Psoas muscle (tissue), 8 donors: ENCODE measurements around the gene MMP23B. TPM values are rescaled to one million over a fixed set of nuclear protein-coding genes. Genes with fewer than 3 reads are reported as not detected.
A peak's percentile ranks its signal among the peaks of the same experiment; 100 is the strongest.

Experiments used
- ATAC-seq, 4 donors: fragments of 200-7000 bp; cut with Tn5 transposase; one replicate each; pipeline ENCODE4 v1.9.1; 2020; ENCODE audit warnings: moderate library complexity in 3 of 4, mild to moderate bottlenecking in 2 of 4
- DNase-seq, 2 donors: peaks; one replicate each; pipeline ENCODE4 v3.0.0-alpha.2; 2020
- H3K27ac ChIP-seq: fragments of 200-600 bp; one replicate; pipeline ENCODE4 v1.8.0; 2022
- H3K27me3 ChIP-seq, 3 donors: fragments of 200-600 bp in 1 of 3; one replicate each; pipeline versions ENCODE4 v1.6.1 to v1.8.0; 2013 to 2022; ENCODE audit warnings: low read length in 2 of 3, mild to moderate bottlenecking in 2 of 3, moderate library complexity in 1 of 3; ENCODE audit not compliant: insufficient read depth in 3 of 3
- H3K36me3 ChIP-seq, 2 donors: fragments of 200-600 bp in 1 of 2; one replicate each; pipeline versions ENCODE4 v1.6.1 to v1.8.0; 2013 to 2022; ENCODE audit warnings: low read depth in 1 of 2, mild to moderate bottlenecking in 1 of 2, moderate library complexity in 1 of 2; ENCODE audit not compliant: insufficient read depth in 1 of 2
- H3K4me1 ChIP-seq: fragments of 200-600 bp; one replicate; pipeline ENCODE4 v1.8.0; 2022
- H3K4me3 ChIP-seq: fragments of 200-600 bp; one replicate; pipeline ENCODE4 v1.8.0; 2022; ENCODE audit warnings: mild to moderate bottlenecking
- H3K9me3 ChIP-seq: fragments of 200-600 bp; one replicate; pipeline ENCODE4 v1.8.0; 2022
- WGBS, 3 donors: extraction: QIAGEN DNeasy Blood & Tissue Kit; methylation state at CpG; one replicate each; pipeline versions ENCODE4 v1.1.6 to v1.1.7; 2013; 5-methylcytosine and 5-hydroxymethylcytosine counted together
- intact Hi-C, 2 donors: fragments of 100-400 bp; cut with DNase I; formaldehyde crosslinking; loops; one replicate each; pipeline versions ENCODE4 v1.11.0 to v1.14.2; 2022
- polyA plus RNA-seq, 3 donors: library from polyadenylated mRNA; stranded (reverse); fragments of 200-250 nt; gene quantifications; one replicate each; pipeline ENCODE4 v1.2.3, GENCODE V29; 2013
- total RNA-seq, 4 donors: library from RNA; stranded (reverse); fragmentation: NEBNext Ultra II Directional in 2 of 4; extraction: Animal tissue kit (Norgen Biotek cat#: 25700) in 2 of 4; gene quantifications; one replicate each; pipeline versions ENCODE4 v1.2.1 to v1.2.4, GENCODE V29; 2021 to 2023
- TF ChIP-seq, protein P1 (sequence below): fragments of 200-600 bp; IDR thresholded peaks from one replicate; pipeline ENCODE4 v1.8.0; 2022; ENCODE audit warnings: antibody characterized with exemption
- donor health status: healthy with polysubstance abuse.
- donor health status: DM: no; HTN: no; CAD: no; lungs with moderate emphysema.
- donor health status: Bipolar disorder and iron deficiency.
- donor health status: healthy.
- donor health status: DM: yes; HTN: yes; CAD: no.
- donor health status: DM: no; HTN: no; CAD: no.
- donor health status: DM: no; HTN: no; CAD: no.
- donor health status: DM: yes; HTN: yes; CAD: no.

MMP23B gene
- total and polyA plus RNA-seq, 7 donors: 0.25 to 1.8 (median 0.32) TPM; not detected in 2

DNA sequence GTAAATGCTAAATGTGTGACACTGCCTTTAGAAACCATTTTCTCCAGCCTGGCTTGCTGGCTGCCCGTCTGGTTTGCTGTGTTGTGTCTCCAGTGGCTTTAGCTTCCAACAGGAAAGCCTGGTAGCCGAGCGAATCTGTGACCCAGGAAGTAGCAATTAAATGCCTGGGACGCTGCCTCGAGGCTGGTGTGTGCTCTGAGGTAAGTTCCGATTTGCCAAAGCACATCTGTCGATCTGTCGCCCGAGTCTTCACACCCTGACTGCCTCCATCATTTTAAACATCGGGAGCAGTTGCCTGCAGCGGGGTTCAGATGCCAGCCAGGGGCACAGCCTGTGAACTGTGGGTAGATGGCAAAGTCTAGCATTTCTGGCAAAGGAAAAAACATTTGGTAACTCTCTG, 14.5 kb upstream of the MMP23B start:
- peaks cover 58% of the 10 kb centered on the region for H3K4me1 ChIP-seq
- H3K9me3 ChIP-seq: no peaks in the 10 kb centered on the region
- DNase-seq (peak in 1 of 2 donors; percentile 42), ATAC-seq (no peak)
- H3K27ac ChIP-seq: peak overlapping the region; percentile 100
- intact Hi-C loops: no loop called here
- H3K36me3 ChIP-seq: peaks cover 0 to 19% of the 10 kb centered on the region in 2 donors
- 71 to 86% (median 77%) methylated on average over 11 of the region's 11 CpGs for WGBS, 3 donors
- TF ChIP-seq, protein P1, sequence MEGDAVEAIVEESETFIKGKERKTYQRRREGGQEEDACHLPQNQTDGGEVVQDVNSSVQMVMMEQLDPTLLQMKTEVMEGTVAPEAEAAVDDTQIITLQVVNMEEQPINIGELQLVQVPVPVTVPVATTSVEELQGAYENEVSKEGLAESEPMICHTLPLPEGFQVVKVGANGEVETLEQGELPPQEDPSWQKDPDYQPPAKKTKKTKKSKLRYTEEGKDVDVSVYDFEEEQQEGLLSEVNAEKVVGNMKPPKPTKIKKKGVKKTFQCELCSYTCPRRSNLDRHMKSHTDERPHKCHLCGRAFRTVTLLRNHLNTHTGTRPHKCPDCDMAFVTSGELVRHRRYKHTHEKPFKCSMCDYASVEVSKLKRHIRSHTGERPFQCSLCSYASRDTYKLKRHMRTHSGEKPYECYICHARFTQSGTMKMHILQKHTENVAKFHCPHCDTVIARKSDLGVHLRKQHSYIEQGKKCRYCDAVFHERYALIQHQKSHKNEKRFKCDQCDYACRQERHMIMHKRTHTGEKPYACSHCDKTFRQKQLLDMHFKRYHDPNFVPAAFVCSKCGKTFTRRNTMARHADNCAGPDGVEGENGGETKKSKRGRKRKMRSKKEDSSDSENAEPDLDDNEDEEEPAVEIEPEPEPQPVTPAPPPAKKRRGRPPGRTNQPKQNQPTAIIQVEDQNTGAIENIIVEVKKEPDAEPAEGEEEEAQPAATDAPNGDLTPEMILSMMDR: no peak
- H3K27me3 ChIP-seq: no peaks in the 10 kb centered on the region
- H3K4me3 ChIP-seq: peak overlapping the region; percentile 97

DNA sequence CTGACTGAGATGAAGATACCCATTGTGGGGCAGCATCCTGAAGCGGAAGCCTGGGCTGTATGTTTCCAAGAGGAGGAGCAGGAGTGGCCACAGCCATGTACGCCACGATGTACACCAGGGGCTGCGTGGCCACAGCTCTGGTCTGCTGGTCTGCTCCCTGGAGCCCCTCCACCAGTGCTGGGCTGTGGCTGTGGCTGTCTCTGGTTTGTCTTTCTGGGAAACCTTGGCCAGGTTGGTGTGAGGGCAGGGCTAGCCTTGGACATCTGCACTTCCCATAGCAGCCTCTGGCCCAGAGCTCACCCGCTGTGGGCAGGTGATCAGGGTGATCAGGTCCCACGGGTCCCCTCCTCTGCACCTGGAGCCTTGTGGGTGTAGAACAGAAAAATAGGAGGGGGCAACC, 14.0 kb upstream of the MMP23B start:
- H3K27ac ChIP-seq: peak overlapping the region; percentile 85
- TF ChIP-seq, protein P1: no peak
- H3K27me3 ChIP-seq: no peaks in the 10 kb centered on the region
- 80 to 94% (median 89%) methylated on average over 3 to 6 of the region's 6 CpGs for WGBS, 3 donors
- ATAC-seq (no peak), DNase-seq (peak in 1 of 2 donors; percentile 34)
- intact Hi-C loops: no loop called here
- peaks cover 62% of the 10 kb centered on the region for H3K4me1 ChIP-seq
- H3K36me3 ChIP-seq: peaks cover 0 to 19% of the 10 kb centered on the region in 2 donors
- H3K4me3 ChIP-seq: no peak overlapping the region
- H3K9me3 ChIP-seq: no peaks in the 10 kb centered on the region

DNA sequence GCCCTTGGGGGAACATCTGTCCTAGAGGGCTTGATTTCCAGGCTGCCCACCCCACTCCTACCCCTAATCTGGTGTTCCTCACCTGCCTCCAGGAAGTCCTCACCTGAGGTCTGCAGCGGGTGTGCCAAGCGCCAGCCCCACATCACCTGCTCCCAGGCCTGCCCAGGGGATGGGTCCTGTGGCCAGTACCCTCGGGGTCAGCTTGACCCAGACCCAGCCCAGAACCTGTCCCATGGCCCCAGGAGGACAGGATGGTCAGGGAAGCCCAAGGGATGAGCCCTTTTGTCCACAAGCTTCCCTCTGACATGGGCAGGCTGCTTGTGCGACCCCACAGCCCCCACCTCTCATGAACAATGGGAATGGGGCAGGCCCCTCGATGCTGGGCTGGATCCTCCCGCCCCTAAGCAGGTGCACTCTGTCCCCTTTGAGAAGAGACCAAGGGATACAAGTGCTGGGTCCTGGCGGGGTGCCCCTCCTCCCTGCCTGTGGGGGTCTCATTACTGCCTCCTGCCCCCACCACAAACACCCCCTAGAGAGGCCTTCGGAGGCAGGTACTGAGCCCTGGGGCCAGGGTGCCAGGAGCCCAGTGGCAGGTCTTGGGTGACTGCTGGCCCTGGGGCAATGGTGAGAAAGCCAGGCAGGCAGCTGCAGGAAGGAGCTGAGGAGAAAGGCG, 13.4 kb upstream of the MMP23B start:
- H3K27ac ChIP-seq: peak overlapping the region; percentile 85
- ATAC-seq (no peak), DNase-seq (peak in 1 of 2 donors; percentile 51)
- TF ChIP-seq, protein P1: no peak
- no peaks in the 10 kb centered on the region for H3K27me3 ChIP-seq
- H3K4me3 ChIP-seq: no peak overlapping the region
- peaks cover 68% of the 10 kb centered on the region for H3K4me1 ChIP-seq
- H3K36me3 ChIP-seq: peaks cover 0 to 16% of the 10 kb centered on the region in 2 donors
- no peaks in the 10 kb centered on the region for H3K9me3 ChIP-seq
- intact Hi-C loops: no loop called here
- WGBS, 3 donors: 78 to 88% (median 81%) methylated on average over 8 to 9 of the region's 9 CpGs

DNA sequence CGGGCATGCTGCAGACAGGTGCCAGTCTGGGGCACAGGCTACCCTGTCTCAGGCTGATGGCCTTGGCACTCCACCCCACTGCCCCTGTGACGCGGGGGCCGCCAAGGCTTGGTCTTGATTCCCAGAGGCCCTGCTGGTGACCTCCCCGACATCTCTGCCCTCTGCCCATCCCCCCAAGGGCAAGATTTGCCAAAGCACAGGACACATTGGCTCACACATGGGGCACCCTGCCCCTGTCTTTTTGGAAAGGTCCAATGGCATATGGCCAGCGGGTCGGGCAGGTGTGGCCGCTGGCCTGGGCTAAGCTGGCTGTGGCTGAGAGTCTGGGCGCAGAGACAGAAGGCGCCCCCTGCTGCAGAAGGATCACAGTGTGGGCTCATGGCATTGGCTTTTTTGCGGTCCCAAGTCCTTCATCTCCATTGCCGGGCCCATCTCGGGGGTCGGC, 12.0 kb upstream of the MMP23B start:
- peaks cover 64% of the 10 kb centered on the region for H3K4me1 ChIP-seq
- TF ChIP-seq, protein P1: peak; percentile 49
- peak overlapping the region; percentile 15 for H3K4me3 ChIP-seq
- ATAC-seq (peak; percentile 31 to 60 (median 52)), DNase-seq (peak; percentile 64 to 90)
- H3K27ac ChIP-seq: peak overlapping the region; percentile 85
- H3K9me3 ChIP-seq: no peaks in the 10 kb centered on the region
- intact Hi-C loops: no loop called here
- no peaks in the 10 kb centered on the region for H3K27me3 ChIP-seq
- peaks cover 0 to 27% of the 10 kb centered on the region in 2 donors for H3K36me3 ChIP-seq
- 27 to 51% (median 36%) methylated on average over 14 of the region's 14 CpGs for WGBS, 3 donors
